ENCODE data around the gene CACNA2D1. TPM values are rescaled to one million over a fixed set of nuclear protein-coding genes. Genes with fewer than 3 reads are reported as not detected.
"Not testable (repeated sequence)": the region's sequence is repeated elsewhere in the genome, so short reads cannot be mapped to it uniquely, and the experiment has no call there.

The CACNA2D1 gene
- total and polyA plus RNA-seq, 8 donors = 0.79 to 5.0 (median 2.1) TPM

DNA sequence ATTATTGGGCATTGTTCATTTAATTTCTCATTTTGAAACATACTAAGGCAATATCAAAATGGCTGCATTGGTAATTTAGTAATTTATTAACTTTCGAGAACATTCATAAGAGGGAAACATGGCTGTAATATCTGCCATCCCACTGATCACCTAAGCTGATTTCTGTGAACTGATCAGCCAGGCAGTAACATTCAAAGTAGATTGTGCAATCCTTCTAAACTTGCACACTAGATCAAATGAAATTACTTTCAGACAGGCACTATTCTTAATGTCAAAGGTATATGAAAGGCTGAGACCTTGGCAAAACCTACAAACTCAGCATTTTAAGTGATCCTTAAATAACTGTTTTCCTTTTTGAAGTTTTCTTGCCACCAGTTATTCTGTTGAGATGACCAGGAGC lies 290.7 kb downstream of the CACNA2D1 start:
- H3K9me3 ChIP-seq = no peaks in the 10 kb centered on the region
- TF ChIP-seq, protein P1, sequence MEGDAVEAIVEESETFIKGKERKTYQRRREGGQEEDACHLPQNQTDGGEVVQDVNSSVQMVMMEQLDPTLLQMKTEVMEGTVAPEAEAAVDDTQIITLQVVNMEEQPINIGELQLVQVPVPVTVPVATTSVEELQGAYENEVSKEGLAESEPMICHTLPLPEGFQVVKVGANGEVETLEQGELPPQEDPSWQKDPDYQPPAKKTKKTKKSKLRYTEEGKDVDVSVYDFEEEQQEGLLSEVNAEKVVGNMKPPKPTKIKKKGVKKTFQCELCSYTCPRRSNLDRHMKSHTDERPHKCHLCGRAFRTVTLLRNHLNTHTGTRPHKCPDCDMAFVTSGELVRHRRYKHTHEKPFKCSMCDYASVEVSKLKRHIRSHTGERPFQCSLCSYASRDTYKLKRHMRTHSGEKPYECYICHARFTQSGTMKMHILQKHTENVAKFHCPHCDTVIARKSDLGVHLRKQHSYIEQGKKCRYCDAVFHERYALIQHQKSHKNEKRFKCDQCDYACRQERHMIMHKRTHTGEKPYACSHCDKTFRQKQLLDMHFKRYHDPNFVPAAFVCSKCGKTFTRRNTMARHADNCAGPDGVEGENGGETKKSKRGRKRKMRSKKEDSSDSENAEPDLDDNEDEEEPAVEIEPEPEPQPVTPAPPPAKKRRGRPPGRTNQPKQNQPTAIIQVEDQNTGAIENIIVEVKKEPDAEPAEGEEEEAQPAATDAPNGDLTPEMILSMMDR (IDR thresholded peaks at IDR 0.05) = no peak
- FAIRE-seq = no peak
- intact Hi-C loops (cut with DNase I) = no loop called here
- 63 to 66% methylated on average over 1 of the region's 1 CpG for WGBS, 2 donors
- H3K4me3 ChIP-seq = no peak overlapping the region
- H3K27ac ChIP-seq = no peak overlapping the region
- no peaks in the 10 kb centered on the region for H3K4me1 ChIP-seq
- no peaks in the 10 kb centered on the region for H3K36me3 ChIP-seq
- ATAC-seq = no peak
- no peak for DNase-seq
- H3K27me3 ChIP-seq = no peaks in the 10 kb centered on the region

DNA sequence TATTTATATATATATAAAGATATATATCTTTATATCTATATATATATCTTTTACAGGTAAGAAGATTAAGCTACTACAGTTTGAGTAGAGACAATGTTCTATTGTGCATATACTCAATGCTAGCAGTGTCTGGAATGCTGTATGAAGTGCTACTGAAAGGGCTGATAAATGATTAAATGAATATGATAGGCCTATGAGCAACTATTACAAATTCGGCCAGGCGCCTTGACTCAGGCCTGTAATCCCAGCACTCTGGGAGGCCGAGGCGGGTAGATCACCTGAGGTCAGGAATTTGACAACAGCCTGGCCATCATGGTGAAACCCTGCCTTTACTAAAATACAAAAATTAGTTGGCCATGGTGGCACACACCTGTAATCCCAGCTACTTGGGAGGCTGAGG lies 297.1 kb downstream of the CACNA2D1 start:
- no peak for FAIRE-seq
- H3K4me1 ChIP-seq = no peaks in the 10 kb centered on the region
- no peak overlapping the region for H3K27ac ChIP-seq
- no peak for ATAC-seq
- WGBS, 2 donors = 68 to 82% methylated on average over 4 of the region's 4 CpGs
- no peaks in the 10 kb centered on the region for H3K9me3 ChIP-seq
- intact Hi-C loops (cut with DNase I) = no loop called here
- no peak overlapping the region for H3K4me3 ChIP-seq
- TF ChIP-seq, protein P1 (IDR thresholded peaks at IDR 0.05) = no peak
- H3K36me3 ChIP-seq = peaks cover 0 to 3% (median 0%) of the 10 kb centered on the region in 3 donors
- no peaks in the 10 kb centered on the region for H3K27me3 ChIP-seq
- DNase-seq = no peak

DNA sequence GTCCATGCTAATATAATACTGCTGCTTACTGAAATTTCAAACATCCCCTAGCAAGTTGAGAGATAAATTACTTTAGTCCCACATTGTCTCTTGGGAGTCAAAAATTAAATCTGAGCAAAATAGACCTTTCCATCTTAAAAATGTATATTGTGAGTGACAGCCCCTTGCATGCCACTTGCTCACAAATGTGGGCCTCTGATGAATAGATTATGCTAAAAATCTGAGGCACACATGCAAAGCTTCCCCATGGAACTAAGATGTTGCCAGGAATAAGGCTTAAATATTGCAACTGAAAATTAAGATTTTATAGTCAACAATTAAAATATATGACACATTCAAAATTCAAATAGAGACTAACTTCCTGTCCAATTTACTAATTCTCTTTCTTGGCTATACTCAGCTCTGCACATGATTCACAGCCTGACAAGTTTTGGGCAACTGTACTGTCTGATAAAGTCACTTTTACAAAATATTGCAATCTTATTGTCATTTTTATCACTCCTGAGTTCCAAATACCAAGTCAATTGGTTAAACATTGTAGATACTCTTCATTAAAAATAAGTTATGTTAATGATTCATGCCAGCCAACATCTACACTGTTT lies 301.2 kb downstream of the CACNA2D1 start:
- Histone ChIP-seq H3K4me1 (no peaks in the 10 kb centered on the region), H3K27ac (no peak overlapping the region), H3K27me3 (no peaks in the 10 kb centered on the region), H3K9me3 (no peaks in the 10 kb centered on the region), H3K4me3 (no peak overlapping the region), H3K36me3 (peaks cover 0 to 3% (median 0%) of the 10 kb centered on the region in 3 donors)
- no peak for FAIRE-seq
- intact Hi-C loops (cut with DNase I) = no loop called here
- TF ChIP-seq, protein P1 (IDR thresholded peaks at IDR 0.05) = no peak
- no peak for DNase-seq
- no peak for ATAC-seq

DNA sequence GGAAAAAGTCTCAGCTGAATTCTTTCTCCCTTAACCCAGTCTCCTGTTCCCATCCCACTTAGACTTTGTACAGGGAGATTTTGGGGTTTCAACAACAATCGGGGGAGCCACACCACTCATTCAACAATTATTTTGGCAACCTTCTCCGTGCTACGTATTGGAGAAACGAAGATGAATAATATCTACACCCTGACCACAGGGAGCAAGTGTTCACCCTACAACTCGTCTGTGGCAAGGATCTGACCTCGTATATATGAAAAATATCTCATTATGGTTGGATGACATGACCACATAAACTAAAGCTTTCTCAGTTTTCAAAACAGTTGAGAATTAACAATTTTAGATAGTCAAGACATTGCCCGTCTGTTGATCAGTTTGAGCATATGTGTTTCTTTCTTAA lies 302.1 kb downstream of the CACNA2D1 start:
- Histone ChIP-seq H3K27ac (no peak overlapping the region), H3K9me3 (no peaks in the 10 kb centered on the region), H3K4me1 (no peaks in the 10 kb centered on the region), H3K4me3 (no peak overlapping the region), H3K27me3 (no peaks in the 10 kb centered on the region), H3K36me3 (peaks cover 0 to 3% (median 0%) of the 10 kb centered on the region in 3 donors)
- WGBS, 2 donors = 58 to 70% methylated on average over 7 of the region's 7 CpGs
- DNase-seq (no peak), ATAC-seq (no peak), FAIRE-seq (no peak)
- TF ChIP-seq, protein P1 (IDR thresholded peaks at IDR 0.05) = no peak
- intact Hi-C loops (cut with DNase I) = no loop called here

DNA sequence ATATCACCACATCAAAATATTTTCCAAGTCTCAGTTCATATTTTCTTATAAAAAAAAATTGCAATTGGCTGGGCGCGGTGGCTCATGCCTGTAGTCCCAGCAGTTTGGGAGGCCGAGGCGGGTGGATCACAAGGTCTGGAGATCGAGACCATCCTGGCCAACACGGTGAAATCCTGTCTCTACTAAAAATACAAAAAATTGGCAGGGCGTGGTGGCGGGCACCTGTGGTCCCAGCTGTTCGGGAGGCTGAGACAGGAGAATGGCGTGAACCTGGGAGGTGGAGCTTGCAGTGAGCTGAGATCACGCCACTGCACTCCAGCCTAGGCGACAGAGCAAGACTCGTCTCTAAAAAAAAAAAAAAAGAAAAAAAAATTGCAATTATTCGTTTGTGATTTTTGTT lies 303.0 kb downstream of the CACNA2D1 start:
- intact Hi-C loops (cut with DNase I); DNase-seq; H3K36me3 ChIP-seq; H3K27me3 ChIP-seq; H3K4me1 ChIP-seq; ATAC-seq; H3K27ac ChIP-seq; H3K4me3 ChIP-seq; FAIRE-seq; H3K9me3 ChIP-seq: not testable (repeated sequence)
- WGBS, 2 donors = 84 to 89% methylated on average over 14 of the region's 14 CpGs

Data from pancreas (tissue), 10 donors.